Transverse colon (tissue), 4 donors: Measurements from ENCODE around the gene CYB5R4. TPM values are rescaled to one million over a fixed set of nuclear protein-coding genes. Genes with fewer than 3 reads are reported as not detected.

Source experiments
- DNase-seq: peaks from one replicate; pipeline ENCODE4 v3.0.0-alpha.2; 2019
- H3K27ac ChIP-seq, 4 donors: fragments of 200-600 bp; sonication (generic); 2 replicates each; pipeline ENCODE4 v1.5.1; 2016 to 2018; ENCODE audit warnings: inconsistent platforms in 4 of 4
- H3K27me3 ChIP-seq: fragments of 200-600 bp; sonication (generic); 2 replicates; pipeline ENCODE4 v1.5.1; 2017; ENCODE audit warnings: inconsistent platforms
- H3K36me3 ChIP-seq, 4 donors: fragments of 200-600 bp; sonication (generic); 2 replicates each; pipeline ENCODE4 v1.5.1; 2017 to 2019; ENCODE audit warnings: inconsistent platforms in 4 of 4
- H3K4me1 ChIP-seq, 4 donors: fragments of 200-600 bp; sonication (generic); 2 replicates each; pipeline ENCODE4 v1.5.1; 2017 to 2020; ENCODE audit warnings: inconsistent platforms in 4 of 4
- H3K4me3 ChIP-seq, 4 donors: fragments of 200-600 bp; sonication (generic); 1 replicate in 1 of 4; 2 replicates in 3 of 4; pipeline versions ENCODE4 v1.5.1 to v1.6.1; 2017 to 2019; ENCODE audit warnings: inconsistent platforms in 4 of 4
- H3K9me3 ChIP-seq, 2 donors: fragments of 200-600 bp; sonication (generic); 2 replicates each; pipeline ENCODE4 v1.5.1; 2017 to 2019; ENCODE audit warnings: inconsistent platforms in 2 of 2
- EP300 ChIP-seq: sonication (generic); formaldehyde crosslinking; IDR thresholded peaks from one replicate; pipeline ENCODE4 v1.6.1; 2017; ENCODE audit warnings: antibody characterized with exemption, low read depth
- POLR2A ChIP-seq: fragments of 450-650 bp; IDR thresholded peaks from one replicate; pipeline ENCODE4 v1.6.1; 2016; ENCODE audit warnings: antibody characterized with exemption, mild to moderate bottlenecking, moderate library complexity
- POLR2AphosphoS5 ChIP-seq, 3 donors: sonication (generic); formaldehyde crosslinking; IDR thresholded peaks; one replicate each; pipeline ENCODE4 v1.6.1; 2016; ENCODE audit warnings: antibody characterized with exemption in 3 of 3
- WGBS, 2 donors: methylation state at CpG; one replicate each; pipeline ENCODE4 v1.1.5; 2018; ENCODE audit warnings: low coverage in 1 of 2; 5-methylcytosine and 5-hydroxymethylcytosine counted together
- in situ Hi-C, 4 donors: fragments of 200-750 bp; cut with MboI; loops; one replicate each; pipeline versions ENCODE4 v1.15.0 to v1.15.1; 2017; ENCODE audit warnings: low sequenced_read_pairs in 3 of 4, low pct_ligation_motif_present in 1 of 4, low pct_unique_long_range_greater_than_20kb in 1 of 4
- intact Hi-C: fragments of 100-400 bp; cut with DNase I; formaldehyde crosslinking; loops from one replicate; pipeline ENCODE4 v1.15.1; 2023; ENCODE audit warnings: low total_unique reads
- total RNA-seq, 4 donors: library from RNA; depleted of rRNA; stranded (reverse); fragments of >200 nt; gene quantifications; one replicate each; pipeline ENCODE4 v1.1.0, GENCODE V29; 2016
- TF ChIP-seq, protein P1 (sequence below), 5 experiments: fragments of 200-600 bp in 3 of 5; fragments of 450-650 bp in 2 of 5; sonication (generic) in 3 of 5; IDR thresholded peaks; 1 replicate in 2 of 5; 2 replicates in 3 of 5; pipeline ENCODE4 v1.5.1; 2016 to 2017; ENCODE audit warnings: antibody characterized with exemption in 5 of 5, inconsistent platforms in 3 of 5, mild to moderate bottlenecking in 2 of 5, moderate library complexity in 1 of 5

The CYB5R4 gene
- total RNA-seq, 4 donors from 2014 or later: 6.0 to 10.5 (median 8.4) TPM

DNA sequence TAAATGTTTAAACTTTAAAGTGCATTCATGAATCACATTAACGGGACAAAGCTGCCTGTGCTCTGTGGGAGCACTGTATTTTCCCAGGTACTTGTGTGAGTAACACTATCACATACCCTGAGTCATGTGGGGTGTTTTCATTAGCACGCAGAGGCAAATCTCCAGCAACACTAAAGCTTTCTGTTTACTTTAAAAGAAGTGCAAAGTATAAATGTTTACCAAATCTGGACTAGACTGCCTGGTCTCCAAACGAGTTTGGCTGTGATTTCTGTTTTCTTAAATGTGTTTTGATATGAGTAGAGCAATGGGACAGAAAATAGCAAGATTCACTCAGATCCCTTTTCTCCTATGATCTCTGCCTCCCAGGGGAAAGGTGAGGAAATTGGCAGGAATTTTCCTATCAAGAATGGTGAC lies 35.1 kb upstream of the CYB5R4 start:
- WGBS, 2 donors: 13 to 15% methylated on average over 3 of the region's 3 CpGs
- TF ChIP-seq POLR2AphosphoS5 (IDR thresholded peaks at IDR 0.05): no peak
- TF ChIP-seq, protein P1, sequence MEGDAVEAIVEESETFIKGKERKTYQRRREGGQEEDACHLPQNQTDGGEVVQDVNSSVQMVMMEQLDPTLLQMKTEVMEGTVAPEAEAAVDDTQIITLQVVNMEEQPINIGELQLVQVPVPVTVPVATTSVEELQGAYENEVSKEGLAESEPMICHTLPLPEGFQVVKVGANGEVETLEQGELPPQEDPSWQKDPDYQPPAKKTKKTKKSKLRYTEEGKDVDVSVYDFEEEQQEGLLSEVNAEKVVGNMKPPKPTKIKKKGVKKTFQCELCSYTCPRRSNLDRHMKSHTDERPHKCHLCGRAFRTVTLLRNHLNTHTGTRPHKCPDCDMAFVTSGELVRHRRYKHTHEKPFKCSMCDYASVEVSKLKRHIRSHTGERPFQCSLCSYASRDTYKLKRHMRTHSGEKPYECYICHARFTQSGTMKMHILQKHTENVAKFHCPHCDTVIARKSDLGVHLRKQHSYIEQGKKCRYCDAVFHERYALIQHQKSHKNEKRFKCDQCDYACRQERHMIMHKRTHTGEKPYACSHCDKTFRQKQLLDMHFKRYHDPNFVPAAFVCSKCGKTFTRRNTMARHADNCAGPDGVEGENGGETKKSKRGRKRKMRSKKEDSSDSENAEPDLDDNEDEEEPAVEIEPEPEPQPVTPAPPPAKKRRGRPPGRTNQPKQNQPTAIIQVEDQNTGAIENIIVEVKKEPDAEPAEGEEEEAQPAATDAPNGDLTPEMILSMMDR (IDR thresholded peaks at IDR 0.05): no peak
- TF ChIP-seq POLR2A: no peak
- no peak for TF ChIP-seq EP300
- Histone ChIP-seq H3K27ac (no peak overlapping the region), H3K4me3 (no peak overlapping the region), H3K27me3 (no peaks in the 10 kb centered on the region), H3K4me1 (no peaks in the 10 kb centered on the region), H3K9me3 (no peaks in the 10 kb centered on the region), H3K36me3 (no peaks in the 10 kb centered on the region)
- intact Hi-C loops: no loop called here
- DNase-seq: no peak
- in situ Hi-C loops: no loop called here

DNA sequence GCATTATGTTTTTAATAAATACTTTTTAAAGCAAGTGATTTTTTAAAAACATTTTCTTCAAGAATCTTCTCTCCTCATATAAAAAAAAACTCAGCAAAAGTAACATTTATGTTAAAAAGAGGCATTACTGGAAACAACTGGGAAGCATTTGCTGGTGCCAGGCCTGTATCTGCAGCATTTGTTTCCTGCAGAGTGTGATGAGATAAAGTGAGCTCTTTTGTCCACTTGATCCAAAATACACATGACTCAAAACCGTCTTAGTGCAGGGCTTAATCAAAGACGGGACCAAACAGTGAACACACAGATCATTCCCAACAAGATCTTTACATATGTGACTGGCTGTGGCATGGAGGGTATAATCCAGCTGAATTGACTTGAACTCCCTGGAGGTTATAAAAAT lies 34.7 kb upstream of the CYB5R4 start:
- H3K9me3 ChIP-seq: no peaks in the 10 kb centered on the region
- no peaks in the 10 kb centered on the region for H3K27me3 ChIP-seq
- H3K4me3 ChIP-seq: no peak overlapping the region
- H3K27ac ChIP-seq: no peak overlapping the region
- no peak for DNase-seq
- intact Hi-C loops (no loop called here), in situ Hi-C loops (no loop called here)
- no peaks in the 10 kb centered on the region for H3K36me3 ChIP-seq
- no peak for TF ChIP-seq EP300
- TF ChIP-seq, protein P1 (IDR thresholded peaks at IDR 0.05): no peak
- TF ChIP-seq POLR2A: no peak
- no peak for TF ChIP-seq POLR2AphosphoS5 (IDR thresholded peaks at IDR 0.05)
- 36 to 80% methylated on average over 1 to 2 of the region's 2 CpGs for WGBS, 2 donors
- H3K4me1 ChIP-seq: no peaks in the 10 kb centered on the region

DNA sequence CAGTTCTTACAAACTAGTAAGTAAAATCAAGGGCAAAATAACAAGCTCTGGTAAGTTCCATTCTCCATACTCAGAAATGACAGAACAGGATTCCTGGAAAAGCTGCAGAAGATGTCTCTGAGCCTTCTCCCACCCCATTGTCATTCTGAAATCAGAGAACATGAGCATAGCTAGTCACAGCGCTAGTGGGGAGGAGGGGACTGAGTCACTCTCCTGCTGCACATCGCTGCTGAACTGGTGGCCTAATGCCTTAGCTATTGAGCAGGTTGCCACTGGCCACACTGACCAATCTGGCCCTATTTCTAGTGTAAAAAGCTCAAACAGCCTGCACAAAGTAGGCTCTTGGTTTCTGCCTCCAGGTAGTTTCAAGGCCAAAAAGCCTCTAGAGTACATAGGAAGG lies 32.4 kb upstream of the CYB5R4 start:
- DNase-seq: no peak
- 69% methylated on average over 2 of the region's 2 CpGs; no CpG with 5 or more reads in 1 of the 2 donors for WGBS, 2 donors
- no peaks in the 10 kb centered on the region for H3K9me3 ChIP-seq
- no peak overlapping the region for H3K4me3 ChIP-seq
- in situ Hi-C loops (no loop called here), intact Hi-C loops (no loop called here)
- no peak overlapping the region for H3K27ac ChIP-seq
- H3K27me3 ChIP-seq: no peaks in the 10 kb centered on the region
- no peaks in the 10 kb centered on the region for H3K36me3 ChIP-seq
- H3K4me1 ChIP-seq: no peaks in the 10 kb centered on the region
- TF ChIP-seq EP300 (no peak), POLR2A (no peak), POLR2AphosphoS5 (IDR thresholded peaks at IDR 0.05) (no peak)
- TF ChIP-seq, protein P1 (IDR thresholded peaks at IDR 0.05): no peak

DNA sequence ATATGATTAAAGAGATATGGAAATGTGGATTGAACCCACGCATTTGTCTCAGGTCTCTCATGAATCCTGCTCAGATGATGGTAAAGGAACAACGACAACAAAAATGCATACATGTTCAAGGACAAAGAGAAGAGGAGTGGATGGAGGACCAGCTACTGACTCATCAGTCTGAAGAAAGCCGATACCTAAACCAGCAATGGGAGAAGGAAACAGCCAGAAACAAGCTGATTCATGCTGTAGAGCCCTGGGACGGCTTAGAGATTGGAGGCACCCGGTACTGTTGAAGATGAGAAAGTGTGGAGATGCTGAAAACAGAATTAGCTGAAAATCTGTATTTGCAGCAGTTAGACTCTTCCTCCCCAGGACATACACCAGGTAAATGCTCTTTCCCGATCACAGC lies 20.8 kb upstream of the CYB5R4 start:
- H3K4me3 ChIP-seq: no peak overlapping the region
- H3K27ac ChIP-seq: no peak overlapping the region
- H3K36me3 ChIP-seq: no peaks in the 10 kb centered on the region
- in situ Hi-C loops (no loop called here), intact Hi-C loops (no loop called here)
- H3K27me3 ChIP-seq: no peaks in the 10 kb centered on the region
- no peak for DNase-seq
- no peaks in the 10 kb centered on the region for H3K4me1 ChIP-seq
- no peaks in the 10 kb centered on the region for H3K9me3 ChIP-seq
- TF ChIP-seq, protein P1 (IDR thresholded peaks at IDR 0.05): no peak
- TF ChIP-seq POLR2AphosphoS5 (IDR thresholded peaks at IDR 0.05) (no peak), POLR2A (no peak), EP300 (no peak)
- WGBS, 2 donors: 86 to 89% methylated on average over 4 to 6 of the region's 6 CpGs
